VCaP (cell line): ENCODE measurements around the gene XPR1.

Experiments used
- H3K27ac ChIP-seq: fragments of 450-650 bp; 2 replicates; pipeline ENCODE4 v1.5.1; 2017
- CTCF ChIP-seq: fragments of 450-650 bp; conservative IDR thresholded peaks from 2 replicates; pipeline ENCODE4 v1.5.1; 2017; ENCODE audit warnings: mild to moderate bottlenecking, moderate library complexity

XPR1 gene

GRCh38 chr1:180932378-180932777, 300.6 kb downstream of the XPR1 start:
- H3K27ac ChIP-seq, result no peak overlapping the region
- TF ChIP-seq CTCF, result no peak

DNA sequence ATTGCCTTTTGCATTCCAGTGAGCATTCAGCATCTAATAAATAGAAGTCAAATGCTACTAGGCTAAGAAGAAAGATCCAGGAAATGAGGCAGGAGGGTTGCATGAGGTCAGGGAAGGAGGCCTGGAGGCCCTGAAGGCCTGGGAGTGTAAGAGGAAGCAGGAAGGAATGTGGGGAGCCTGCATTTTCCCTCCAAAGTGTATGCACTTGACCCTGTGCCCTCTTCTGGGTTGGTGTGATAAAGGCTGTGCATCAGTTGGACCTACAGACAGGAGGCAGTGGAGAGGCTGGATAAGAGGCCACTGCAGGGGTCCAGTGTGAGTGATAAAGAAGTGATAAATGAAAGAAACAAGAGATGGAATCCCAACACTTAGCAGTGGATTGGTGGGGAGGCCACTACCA, 301.3 kb downstream of the XPR1 start:
- TF ChIP-seq CTCF, result no peak
- H3K27ac ChIP-seq, result no peak overlapping the region

DNA sequence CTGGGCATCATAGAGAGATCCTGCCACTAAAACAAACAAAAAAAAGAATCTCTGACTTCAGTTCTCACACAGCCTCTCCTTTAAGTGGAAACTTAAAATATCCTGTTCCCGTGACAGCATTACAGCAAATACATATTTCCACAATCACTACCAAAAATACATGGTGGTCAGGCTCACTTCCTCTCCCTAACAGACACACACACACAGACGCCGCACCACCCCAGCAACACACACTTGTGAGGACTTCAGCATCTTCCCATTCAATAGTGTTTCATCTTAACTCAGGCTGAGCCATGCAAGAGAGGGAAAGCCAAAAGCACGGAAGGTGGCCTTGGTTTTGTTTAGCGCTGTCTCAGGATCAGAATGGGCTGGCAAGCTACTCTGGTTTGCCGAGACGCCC, 302.7 kb downstream of the XPR1 start:
- TF ChIP-seq CTCF, result no peak

GRCh38 chr1:180935326-180936109, 303.7 kb downstream of the XPR1 start:
- no peak overlapping the region for H3K27ac ChIP-seq
- no peak for TF ChIP-seq CTCF

More for the DNA sequence above, 302.7 kb downstream of the XPR1 start:
- no peak overlapping the region for H3K27ac ChIP-seq

GRCh38 chr1:180936110-180937011, 304.5 kb downstream of the XPR1 start:
- no peak overlapping the region for H3K27ac ChIP-seq

GRCh38 chr1:180937012-180937372, 305.2 kb downstream of the XPR1 start:
- no peak for TF ChIP-seq CTCF
- no peak overlapping the region for H3K27ac ChIP-seq

More at GRCh38 chr1:180936110-180937011, 304.5 kb downstream of the XPR1 start:
- TF ChIP-seq CTCF, result no peak

GRCh38 chr1:180937624-180938225, 305.9 kb downstream of the XPR1 start:
- no peak for TF ChIP-seq CTCF
- H3K27ac ChIP-seq, result no peak overlapping the region
